Smooth muscle cell (in vitro differentiated cells): ENCODE results near the gene SMAD3. TPM values are rescaled to one million over a fixed set of nuclear protein-coding genes. Genes with fewer than 3 reads are reported as not detected.

ENCODE experiments used
- DNase-seq: peaks from one replicate; lab custom pipeline; 2025; ENCODE audit not compliant: unreplicated experiment; lab: John Stamatoyannopoulos, UW
- H2AFZ ChIP-seq: fragments of 200-600 bp; sonication (generic); 2 replicates; pipeline ENCODE4 v1.6.0; 2016; ENCODE audit warnings: antibody characterized with exemption, low read depth, mild to moderate bottlenecking
- H3F3A ChIP-seq: fragments of 200-600 bp; sonication (generic); 2 replicates; pipeline ENCODE4 v1.6.0; 2017; ENCODE audit warnings: antibody characterized with exemption, low read depth
- H3K27ac ChIP-seq: fragments of 200-600 bp; sonication (generic); 2 replicates; pipeline ENCODE4 v1.5.1; 2016; ENCODE audit warnings: low read depth, mild to moderate bottlenecking
- H3K27me3 ChIP-seq: fragments of 200-600 bp; sonication (generic); 2 replicates; pipeline ENCODE4 v1.6.1; 2016; ENCODE audit warnings: low read depth, mild to moderate bottlenecking
- H3K36me3 ChIP-seq: fragments of 200-600 bp; sonication (generic); 2 replicates; pipeline ENCODE4 v1.5.1; 2016; ENCODE audit warnings: low read depth
- H3K4me1 ChIP-seq: fragments of 200-600 bp; sonication (generic); 2 replicates; pipeline ENCODE4 v1.5.1; 2016; ENCODE audit warnings: low read depth
- H3K4me2 ChIP-seq: fragments of 200-600 bp; sonication (generic); 2 replicates; pipeline ENCODE4 v1.6.0; 2016; ENCODE audit warnings: mild to moderate bottlenecking
- H3K4me3 ChIP-seq: fragments of 200-600 bp; sonication (generic); 2 replicates; pipeline ENCODE4 v1.5.1; 2016; ENCODE audit warnings: mild to moderate bottlenecking
- H3K79me2 ChIP-seq: fragments of 200-600 bp; sonication (generic); 2 replicates; pipeline ENCODE4 v1.6.0; 2016; ENCODE audit warnings: low read depth, mild to moderate bottlenecking
- H3K9ac ChIP-seq: fragments of 200-600 bp; sonication (generic); 2 replicates; pipeline ENCODE4 v1.6.0; 2016; ENCODE audit warnings: low read depth
- H3K9me3 ChIP-seq: fragments of 200-600 bp; sonication (generic); replicated peaks from 2 replicates; pipeline ENCODE4 v1.5.1; 2016; ENCODE audit warnings: low read depth
- H4K20me1 ChIP-seq: fragments of 200-600 bp; sonication (generic); 2 replicates; pipeline ENCODE4 v1.6.0; 2016; ENCODE audit warnings: low read depth
- WGBS: methylation state at CpG from one replicate; pipeline ENCODE4 v1.1.7; 2016; ENCODE audit warnings: low lambda C conversion rate; 5-methylcytosine and 5-hydroxymethylcytosine counted together
- polyA plus RNA-seq: library from polyadenylated mRNA; unstranded; fragments of >200 nt; fragmentation: Nextera tagmentation; extraction: Ambion mirVana; gene quantifications from 2 replicates; pipeline ENCODE4 v1.2.1, GENCODE V29; 2016
- total RNA-seq: library from RNA; depleted of rRNA; stranded (reverse); fragments of >200 nt; gene quantifications from 2 replicates; pipeline ENCODE4 v1.2.3, GENCODE V29; 2014
- TF ChIP-seq, protein P1 (sequence below): fragments of 200-600 bp; sonication (generic); IDR thresholded peaks from 2 replicates; pipeline ENCODE4 v1.5.1; 2017; ENCODE audit warnings: borderline replicate concordance, mild to moderate bottlenecking, antibody characterized with exemption; ENCODE audit not compliant: insufficient read depth, poor library complexity, severe bottlenecking

Gene SMAD3
- total and polyA plus RNA-seq, 2 experiments from 2014 or later, result 20.2 to 21.9 TPM

DNA sequence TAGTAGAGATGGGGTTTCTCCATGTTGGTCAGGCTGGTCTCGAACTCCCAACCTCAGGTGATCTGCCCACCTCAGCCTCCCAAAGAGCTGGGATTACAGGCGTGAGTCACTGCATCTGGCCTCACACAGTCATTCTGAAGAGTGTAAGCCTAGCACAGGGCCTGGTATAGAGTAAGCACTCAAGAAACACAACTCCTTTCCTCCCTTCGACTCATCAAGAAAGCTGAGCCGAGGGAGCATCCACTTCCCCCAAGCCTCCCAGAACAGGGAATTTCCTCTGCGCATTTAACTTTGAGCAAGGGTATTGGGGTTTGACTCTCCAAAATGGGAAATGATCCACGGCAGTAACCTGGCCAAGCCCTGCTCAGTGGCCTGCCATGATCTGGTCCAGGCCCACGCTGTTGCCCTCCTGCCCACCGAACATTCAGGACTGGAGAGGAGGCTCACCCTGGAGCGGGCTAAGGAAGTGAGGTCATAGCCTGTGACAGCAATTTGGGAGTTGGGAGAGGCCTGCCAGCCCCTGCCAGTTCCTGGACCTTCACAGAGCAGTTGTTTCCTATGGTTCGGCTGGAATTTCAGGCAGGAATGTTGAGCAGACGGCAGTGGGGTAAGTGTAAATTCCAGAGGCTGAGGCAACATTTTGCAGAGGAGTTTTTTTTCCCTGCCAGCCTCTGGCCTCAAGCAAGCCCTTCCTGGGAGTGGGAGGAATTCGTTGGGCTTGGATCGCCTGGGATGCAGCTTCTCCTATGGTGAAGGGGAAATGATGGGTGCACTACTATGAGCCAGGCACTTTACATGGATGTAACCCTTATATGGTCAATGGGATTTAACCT lies 21.2 kb upstream of the SMAD3 start:
- Histone ChIP-seq H3K9ac (peak overlapping the region; percentile 37), H3K36me3 (no peaks in the 10 kb centered on the region), H3K79me2 (no peaks in the 10 kb centered on the region), H3K4me2 (peak overlapping the region; percentile 45), H2AFZ (no peak overlapping the region), H3K9me3 (no peaks in the 10 kb centered on the region), H4K20me1 (no peaks in the 10 kb centered on the region), H3K4me3 (no peak overlapping the region), H3K27me3 (no peaks in the 10 kb centered on the region), H3K4me1 (peaks cover 20% of the 10 kb centered on the region), H3K27ac (peak overlapping the region; percentile 88), H3F3A (peaks cover 16% of the 10 kb centered on the region)
- DNase-seq, result no peak
- TF ChIP-seq, protein P1, sequence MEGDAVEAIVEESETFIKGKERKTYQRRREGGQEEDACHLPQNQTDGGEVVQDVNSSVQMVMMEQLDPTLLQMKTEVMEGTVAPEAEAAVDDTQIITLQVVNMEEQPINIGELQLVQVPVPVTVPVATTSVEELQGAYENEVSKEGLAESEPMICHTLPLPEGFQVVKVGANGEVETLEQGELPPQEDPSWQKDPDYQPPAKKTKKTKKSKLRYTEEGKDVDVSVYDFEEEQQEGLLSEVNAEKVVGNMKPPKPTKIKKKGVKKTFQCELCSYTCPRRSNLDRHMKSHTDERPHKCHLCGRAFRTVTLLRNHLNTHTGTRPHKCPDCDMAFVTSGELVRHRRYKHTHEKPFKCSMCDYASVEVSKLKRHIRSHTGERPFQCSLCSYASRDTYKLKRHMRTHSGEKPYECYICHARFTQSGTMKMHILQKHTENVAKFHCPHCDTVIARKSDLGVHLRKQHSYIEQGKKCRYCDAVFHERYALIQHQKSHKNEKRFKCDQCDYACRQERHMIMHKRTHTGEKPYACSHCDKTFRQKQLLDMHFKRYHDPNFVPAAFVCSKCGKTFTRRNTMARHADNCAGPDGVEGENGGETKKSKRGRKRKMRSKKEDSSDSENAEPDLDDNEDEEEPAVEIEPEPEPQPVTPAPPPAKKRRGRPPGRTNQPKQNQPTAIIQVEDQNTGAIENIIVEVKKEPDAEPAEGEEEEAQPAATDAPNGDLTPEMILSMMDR, result no peak
- WGBS, result 28% methylated on average over 13 of the region's 13 CpGs

DNA sequence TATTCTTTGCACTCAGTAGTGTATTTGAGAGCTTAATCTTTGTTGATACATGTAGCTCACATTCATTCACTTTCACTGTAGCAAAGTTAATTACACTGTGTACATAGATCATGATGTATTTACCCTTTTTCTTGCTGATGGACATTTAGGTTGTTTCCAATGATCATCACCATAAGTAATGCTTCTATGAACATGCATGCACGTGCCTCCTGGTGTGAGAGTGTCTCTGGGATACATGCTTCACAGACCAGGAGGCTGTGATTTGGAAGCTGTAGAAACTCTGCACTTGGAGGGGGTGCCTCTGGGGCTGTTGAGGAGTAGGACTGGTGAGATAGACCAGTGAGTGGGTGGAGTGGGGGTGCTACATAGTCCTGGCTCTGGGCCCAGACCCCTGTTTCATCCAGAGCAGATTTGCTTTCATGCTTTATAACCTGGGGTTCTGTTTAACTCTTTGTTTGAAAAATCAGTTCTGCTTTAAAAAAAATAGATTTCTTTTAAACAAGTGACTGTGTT lies 18.2 kb upstream of the SMAD3 start:
- H3K79me2 ChIP-seq, result no peaks in the 10 kb centered on the region
- peaks cover 29% of the 10 kb centered on the region for H3F3A ChIP-seq
- H3K36me3 ChIP-seq, result no peaks in the 10 kb centered on the region
- H3K27me3 ChIP-seq, result no peaks in the 10 kb centered on the region
- peaks cover 11% of the 10 kb centered on the region for H3K4me1 ChIP-seq
- H4K20me1 ChIP-seq, result no peaks in the 10 kb centered on the region
- no peak for DNase-seq
- H3K4me2 ChIP-seq, result no peak overlapping the region
- no peaks in the 10 kb centered on the region for H3K9me3 ChIP-seq
- TF ChIP-seq, protein P1, result no peak
- no peak overlapping the region for H3K27ac ChIP-seq
- WGBS, result 83% methylated on average over 1 of the region's 1 CpG
- H3K9ac ChIP-seq, result no peak overlapping the region
- H2AFZ ChIP-seq, result no peak overlapping the region
- H3K4me3 ChIP-seq, result no peak overlapping the region

DNA sequence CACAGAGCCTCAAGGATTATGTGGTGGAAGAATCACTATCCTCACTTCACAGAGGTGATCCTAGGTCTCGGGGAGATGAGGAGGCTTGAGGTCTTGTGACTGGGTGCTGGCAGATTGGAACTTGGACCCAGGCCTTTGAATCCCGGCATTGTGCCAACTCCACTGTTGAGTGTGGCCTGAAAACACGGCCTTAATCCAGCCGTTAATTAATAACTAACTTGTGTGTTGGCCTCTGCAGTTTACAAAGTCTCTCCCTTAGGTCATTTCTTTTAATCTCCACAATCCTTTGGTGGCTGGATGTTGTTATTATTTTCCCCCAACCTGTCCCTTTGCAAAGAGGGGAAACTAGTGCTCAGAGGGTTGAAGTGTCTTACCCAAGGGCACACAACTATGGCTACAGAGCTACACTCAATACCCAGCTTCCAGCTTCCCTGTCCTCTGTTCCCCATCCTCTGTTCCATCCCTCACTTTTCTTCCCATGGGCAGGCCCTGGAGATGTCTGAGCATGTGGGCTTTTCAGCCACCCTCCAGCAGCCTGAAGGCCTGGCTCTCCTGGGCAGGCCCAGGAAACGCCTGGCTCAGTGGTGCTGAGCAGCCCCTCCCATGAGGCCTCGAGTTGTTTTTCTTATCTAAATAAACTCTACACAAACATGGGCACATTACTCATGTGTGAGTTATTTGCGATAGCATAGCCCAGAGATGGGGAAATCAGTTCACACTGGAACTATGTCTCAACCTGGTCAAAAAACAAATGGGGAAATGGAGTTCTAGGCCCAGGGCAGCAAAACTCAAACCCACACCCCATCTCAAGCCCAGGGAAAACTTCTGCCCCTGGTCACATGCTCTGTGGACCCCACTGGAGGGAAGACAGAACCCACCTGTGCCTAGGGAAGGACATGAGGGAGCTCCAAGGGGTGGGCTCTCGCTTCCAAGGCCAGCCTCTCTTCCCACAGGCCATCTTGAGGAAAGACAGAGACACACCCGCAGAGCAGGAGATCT lies 16.8 kb upstream of the SMAD3 start:
- H3K27me3 ChIP-seq, result no peaks in the 10 kb centered on the region
- WGBS, result 48% methylated on average over 9 of the region's 9 CpGs
- H3K27ac ChIP-seq, result peak overlapping the region; percentile 93
- peaks cover 29% of the 10 kb centered on the region for H3F3A ChIP-seq
- no peaks in the 10 kb centered on the region for H3K79me2 ChIP-seq
- no peak overlapping the region for H2AFZ ChIP-seq
- TF ChIP-seq, protein P1, result no peak
- no peaks in the 10 kb centered on the region for H3K36me3 ChIP-seq
- H3K4me3 ChIP-seq, result no peak overlapping the region
- H4K20me1 ChIP-seq, result no peaks in the 10 kb centered on the region
- peak overlapping the region; percentile 40 for H3K4me2 ChIP-seq
- H3K9ac ChIP-seq, result peak overlapping the region; percentile 71
- no peaks in the 10 kb centered on the region for H3K9me3 ChIP-seq
- peaks cover 11% of the 10 kb centered on the region for H3K4me1 ChIP-seq
- DNase-seq, result no peak
